ENCODE data around the gene MB.
"Not testable (repeated sequence)": the region's sequence is repeated elsewhere in the genome, so short reads cannot be mapped to it uniquely, and the experiment has no call there.

The MB gene

DNA sequence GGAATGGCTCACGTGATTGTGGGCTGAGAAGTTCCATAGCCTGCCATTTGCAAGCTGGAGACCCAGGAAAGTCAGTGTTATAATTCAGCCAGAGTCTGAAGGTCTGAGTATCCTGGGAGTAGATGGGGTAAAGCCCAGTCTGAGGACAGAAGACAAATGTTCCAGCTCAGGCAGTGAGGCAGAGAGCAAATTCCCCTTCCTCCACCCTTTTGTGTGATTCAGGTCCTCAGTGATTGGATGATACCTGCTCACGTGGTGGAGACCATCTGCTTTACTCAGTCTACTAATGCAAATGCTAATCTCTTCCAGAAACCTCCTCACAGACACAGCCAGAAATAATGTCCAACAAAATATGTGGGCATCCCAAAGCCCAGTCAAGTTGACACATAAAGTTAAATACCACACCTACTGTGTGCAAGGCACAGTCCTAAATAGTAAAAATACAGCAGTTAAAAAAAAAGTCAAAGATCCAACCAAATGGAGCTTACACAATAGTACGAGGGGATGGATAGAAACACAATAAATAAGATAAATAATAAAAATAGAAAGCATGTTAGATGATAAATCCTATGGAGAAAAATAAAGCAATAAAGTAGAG is 17.9 kb upstream of the MB start:
- DNase-seq, result no peak

DNA sequence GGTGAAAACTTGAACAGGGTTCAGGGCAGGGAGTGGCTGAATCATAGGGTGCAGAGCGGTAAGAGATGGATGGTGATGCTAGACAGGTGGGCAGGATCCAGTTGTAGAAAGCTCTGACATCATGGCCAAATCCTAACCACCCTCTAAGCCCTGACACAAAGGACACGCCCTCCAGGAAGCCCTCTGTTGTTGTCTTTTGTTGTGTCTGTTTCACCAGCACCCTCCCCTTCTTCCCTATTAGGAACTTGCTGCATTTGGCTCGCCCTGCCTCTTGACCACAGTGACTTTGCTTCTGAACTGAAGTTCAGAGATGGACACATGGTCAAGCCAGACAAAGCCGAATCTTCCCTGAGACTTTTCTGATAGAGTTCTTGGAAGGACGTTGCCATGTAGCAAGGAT is 16.9 kb upstream of the MB start:
- DNase-seq, result no peak

DNA sequence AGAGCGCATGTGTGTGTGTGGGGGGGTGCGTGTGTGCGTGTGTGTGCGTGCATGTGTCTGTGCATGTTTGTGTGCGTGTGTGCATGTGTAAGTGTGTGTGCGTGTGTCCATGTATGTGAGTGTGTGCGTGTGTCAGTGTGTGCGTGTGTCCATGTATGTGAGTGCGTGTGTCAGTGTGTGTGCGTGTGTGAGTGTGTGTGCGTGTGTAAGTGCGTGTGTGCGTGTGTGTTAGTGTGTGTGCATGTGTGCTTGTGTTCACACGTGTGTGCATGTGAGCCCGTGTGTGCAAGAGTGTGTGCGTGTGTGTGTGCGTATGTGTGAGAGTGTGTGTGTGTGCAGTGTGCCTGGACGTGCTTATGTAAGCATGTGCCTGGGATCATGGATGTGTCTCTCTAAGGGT is 16.4 kb upstream of the MB start:
- DNase-seq, result no peak

DNA sequence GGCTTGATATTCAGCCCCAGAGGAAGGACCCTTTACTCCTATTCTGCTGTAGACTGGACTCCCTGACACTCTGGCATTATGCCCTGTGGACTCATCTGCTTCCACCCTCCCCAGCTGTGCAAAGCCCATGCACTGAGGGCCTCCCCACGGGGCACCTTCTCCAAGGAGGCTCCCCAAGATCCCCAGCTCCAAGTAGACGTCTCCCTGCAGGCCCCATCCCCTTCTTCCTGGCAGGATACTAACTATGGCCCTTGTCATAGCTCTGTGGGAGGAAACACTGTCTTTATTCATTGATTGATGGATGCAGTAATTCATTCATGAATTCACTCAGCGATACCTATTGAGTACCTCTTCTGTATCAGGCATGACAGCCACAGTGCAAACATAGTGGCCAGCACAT is 15.8 kb upstream of the MB start:
- no peak for DNase-seq

DNA sequence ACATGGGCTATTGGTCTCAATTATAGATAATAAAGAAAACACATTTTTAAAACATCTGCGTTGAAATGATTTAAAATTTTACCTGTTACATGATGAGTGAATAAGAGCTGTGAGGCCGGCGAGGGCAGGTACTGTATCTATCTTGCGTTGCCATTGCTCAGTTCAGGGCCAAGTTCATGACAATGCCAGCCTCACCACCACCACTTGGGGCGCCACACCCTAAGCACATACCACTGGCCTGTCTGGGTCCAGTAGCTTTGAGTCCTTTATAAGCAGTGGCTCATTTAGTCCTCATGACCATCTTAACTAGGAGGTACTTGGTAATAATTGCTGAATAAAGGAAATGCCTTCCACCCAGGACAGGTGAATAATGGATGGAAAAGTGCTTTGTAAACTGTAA is 14.5 kb upstream of the MB start:
- peak; percentile 41 for DNase-seq

DNA sequence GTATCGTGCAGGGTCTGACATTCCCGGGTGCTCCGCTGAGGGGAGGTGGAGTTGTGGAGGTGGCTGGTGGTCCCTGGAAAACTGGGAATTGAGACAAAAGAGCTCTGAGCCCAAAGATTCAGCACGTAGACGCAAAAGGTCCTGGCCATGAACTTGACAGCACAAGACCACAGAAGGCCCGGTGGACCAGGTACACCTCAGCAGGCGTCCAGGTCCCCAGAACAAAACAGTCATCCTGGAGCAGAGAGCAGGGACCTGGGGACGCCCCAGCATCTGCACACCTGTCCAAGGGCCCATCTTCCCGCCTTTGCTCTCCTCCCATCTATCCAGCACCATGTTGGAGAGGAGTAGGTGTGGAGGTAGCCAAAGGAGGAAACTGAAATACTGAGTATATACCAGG is 13.8 kb upstream of the MB start:
- no peak for DNase-seq

DNA sequence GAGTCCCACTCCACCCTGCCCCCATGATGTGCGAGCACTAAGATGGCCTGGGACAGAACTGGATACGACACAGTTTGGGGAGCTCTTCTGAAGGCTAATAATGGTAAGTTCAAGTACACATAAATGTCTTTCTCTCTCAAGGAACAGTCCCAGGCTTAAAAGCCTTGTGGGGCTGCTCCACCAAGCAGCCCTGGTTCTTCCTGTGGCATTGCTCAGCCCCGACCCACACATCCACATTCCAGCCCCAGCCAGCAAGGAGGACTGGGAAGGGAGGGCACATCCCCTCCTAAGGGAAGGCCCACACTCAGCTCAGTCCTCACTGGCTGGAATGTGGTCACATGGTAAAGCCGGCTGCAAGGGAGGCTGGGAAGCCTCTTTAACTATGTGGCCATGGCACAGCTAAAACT is 13.3 kb upstream of the MB start:
- no peak for DNase-seq

DNA sequence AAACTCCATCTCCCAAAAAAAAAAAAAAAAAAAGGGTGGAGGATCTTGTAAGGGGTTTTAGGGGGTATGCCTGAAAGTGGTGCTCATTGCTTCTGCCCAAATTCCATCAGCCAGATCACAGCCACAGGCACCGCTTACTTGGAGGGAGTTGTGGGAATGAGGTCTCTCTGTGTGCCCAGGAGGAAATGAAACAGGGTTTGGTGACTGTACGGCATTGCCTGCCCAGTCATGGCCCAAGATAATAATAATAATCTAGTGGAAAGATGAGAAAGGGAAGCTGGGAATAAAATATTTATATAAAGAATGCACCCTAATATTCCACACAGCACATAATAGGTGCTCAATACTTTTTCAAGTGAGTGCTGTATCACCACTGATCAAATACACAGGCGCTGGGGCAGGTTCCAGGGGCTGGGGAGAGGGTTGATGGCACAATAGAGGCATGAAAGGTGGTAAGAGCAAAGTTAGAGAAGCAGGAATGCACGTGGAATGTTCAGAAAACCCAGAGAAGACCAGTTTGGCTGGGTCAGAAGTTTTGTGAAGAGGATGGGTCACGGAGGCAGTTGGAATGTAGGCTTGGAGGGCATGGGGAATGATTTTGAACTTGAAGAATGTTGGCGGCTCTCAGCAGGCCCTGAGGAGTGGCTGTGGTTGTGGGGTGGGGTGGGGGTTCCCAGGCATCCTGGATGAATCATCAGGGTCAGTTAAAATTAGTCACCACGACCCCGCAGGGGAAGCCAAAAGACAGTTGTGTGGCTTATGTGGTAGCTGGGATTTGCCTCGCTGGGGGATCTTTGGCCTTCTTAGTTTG is 12.5 kb upstream of the MB start:
- peak; percentile 29 for DNase-seq

DNA sequence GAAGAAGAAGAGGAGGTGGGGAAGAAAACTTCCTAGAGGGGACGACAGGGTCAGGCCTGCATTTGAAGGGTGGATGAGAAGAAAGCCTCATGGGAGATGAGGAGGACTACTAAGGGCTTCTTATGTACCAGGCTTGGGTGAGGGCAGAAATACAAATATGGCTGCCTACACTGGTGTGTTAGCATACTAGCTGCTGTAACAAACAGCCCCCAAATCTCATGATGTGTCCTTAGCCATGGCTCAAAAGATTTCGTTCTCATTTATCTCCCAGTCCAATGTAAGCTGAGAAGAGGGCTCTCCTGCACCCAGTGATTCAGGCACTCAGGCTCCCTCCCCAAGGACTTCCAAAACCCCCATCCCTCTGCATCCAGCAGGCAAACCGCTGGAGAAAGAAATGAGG is 11.6 kb upstream of the MB start:
- no peak for DNase-seq

DNA sequence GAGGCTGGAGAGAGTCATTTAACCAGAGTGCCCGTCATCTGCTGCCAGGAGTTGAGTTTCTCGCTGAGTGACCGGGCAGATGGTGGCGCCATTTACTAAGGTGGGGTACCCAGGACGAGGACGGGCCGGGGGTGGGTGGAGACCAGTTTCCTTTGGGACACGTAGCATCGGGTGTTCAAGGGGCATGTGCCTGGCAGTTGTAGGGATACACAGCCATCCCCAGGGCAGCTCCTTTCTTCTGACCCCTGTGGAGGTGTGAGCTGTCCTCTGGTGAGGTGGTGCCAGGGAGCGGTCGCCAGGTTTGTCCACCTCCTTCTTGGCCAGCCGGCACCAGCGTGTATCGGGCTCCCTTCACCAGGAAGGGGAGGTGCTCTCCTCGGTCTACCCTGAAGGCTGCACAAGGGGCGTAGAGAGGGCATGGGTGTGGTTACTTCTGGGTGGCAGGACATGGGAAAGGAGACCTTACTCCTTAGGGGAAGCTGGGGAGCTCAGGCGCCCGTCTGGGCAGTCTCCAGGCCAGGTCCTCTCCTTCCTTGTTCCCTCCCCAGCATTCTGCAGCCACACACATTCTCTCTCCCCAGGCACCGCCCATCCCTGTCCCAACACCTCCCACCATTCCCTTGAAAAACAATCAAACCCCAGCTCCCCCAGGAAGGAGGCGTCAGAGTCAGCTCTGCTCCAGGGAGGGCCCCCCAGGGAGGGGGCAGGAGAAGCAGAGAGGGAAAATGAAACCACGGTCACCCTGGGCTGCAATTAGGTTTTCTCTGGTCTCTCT is 10.3 kb upstream of the MB start:
- DNase-seq, result peak; percentile 56

DNA sequence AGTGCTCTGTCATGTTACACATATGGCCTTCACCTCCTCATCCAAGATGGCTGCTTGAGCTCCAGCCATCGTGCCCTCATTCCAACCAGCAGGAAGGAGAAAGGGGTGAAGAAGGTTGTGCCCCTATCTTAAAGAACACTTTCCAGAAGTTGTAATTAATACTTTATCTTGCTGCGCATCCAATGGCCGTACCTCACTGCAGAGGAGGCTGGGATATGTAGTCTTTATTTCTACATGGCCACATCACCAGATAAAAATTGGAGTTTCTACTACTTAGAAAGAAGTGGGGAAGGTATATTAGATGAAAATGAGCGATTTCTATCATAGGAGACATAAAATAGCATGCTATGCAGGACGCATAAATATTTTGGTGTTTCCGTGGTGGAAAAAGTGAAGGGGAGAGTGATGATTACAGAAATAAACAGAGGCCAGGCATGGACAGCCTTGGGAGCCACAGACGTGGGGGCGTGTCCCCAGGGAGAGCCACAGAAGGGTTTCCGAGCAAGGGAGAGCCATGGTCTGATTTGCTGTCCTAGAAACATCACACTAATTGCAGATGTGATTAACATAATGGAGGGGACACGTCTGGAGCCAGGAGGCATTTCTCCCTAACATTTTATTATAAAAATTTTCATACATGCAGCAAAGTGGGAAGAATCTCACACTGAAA is 8.8 kb upstream of the MB start:
- DNase-seq, result no peak

DNA sequence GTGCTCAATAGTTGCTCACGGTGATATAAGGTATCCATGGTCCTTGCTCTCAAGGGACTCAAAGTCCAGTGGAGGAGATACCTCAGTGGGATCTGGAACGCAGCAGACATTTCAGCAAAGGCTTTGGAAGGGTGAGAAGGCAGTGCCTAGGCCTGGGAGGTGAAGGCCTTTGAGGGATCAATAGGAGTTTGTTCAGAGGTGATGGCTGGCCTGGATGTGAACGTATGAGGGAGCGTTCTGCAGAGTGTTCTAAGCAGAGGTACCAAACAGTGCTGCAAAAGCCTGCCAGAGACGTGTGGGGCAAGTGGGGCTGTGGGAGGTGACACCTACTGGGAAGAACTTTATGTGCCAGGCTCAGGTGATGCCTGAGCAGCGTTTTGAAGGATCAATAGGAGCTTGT is 7.4 kb upstream of the MB start:
- no peak for DNase-seq

DNA sequence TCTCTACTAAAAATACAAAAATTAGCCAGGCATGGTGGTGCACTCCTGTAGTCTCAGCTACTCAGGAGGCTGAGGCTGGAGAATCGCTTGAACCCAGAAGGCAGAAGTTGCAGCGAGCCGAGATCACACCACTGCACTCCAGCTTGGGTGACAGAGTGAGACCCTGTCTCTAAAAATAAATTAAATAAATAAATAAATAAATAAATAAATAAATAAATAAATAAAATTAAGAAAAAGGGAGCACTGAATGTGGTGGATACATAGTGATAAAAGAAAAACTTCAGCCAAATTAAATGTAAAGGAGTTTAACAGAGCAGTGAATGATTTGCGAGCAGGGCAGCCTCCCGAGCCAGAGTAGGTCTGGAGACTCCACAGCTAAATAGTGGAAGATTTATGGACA is 6.8 kb upstream of the MB start:
- DNase-seq, result not testable (repeated sequence)

DNA sequence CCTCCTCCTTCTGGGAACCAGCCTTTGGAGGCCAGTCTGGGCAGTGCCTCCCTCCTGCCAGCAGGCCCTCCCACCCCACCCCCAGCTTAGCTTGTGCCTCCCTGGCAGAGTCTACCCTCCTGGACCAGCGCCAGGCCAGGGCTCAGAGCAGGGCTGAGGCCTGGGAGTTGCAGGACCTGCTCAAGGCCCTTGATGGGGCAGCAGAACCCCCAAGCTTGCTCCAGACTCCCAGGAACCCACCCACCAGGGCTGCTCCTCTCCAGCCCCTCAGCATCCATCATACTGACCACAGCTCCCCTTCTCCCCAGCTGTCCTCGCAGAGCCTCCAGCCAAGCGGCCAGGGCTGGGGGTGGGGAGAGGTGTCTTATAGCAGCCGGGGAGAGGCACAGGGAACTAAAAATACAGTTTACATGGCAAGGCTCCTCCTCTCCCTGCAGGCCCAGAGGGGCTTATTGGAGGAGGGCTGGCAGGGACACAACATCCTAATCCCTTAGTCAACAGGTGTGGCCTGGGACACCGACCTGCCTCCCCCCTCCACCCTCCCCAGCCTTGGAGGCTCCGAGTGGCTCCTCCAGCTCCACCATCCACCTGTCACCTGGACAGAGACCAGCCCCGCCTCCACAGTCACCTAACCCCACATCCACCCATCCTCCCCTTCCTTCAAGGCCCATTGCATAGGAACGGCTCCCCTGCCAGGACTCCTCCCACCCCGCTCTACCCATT is 5.2 kb upstream of the MB start:
- DNase-seq, result no peak

DNA sequence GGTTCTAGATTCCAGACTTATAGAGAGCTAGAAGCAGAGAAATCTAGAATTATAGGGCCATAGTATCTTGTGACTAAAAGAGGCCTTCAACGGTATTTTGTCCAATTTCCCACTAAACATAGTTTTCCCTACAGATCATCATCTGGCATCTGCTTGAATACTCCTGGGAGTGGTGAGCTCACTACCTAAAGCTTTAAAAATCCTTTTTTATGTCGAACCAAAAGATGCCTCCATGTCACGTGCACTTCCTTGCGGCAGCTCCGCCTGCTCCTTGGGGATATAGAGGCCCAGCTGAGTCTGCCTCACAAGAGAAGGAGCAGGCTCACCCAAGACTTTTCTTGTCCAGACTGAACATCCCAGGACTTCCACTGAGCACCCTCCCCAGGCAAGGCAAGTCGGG is 4.3 kb upstream of the MB start:
- no peak for DNase-seq

DNA sequence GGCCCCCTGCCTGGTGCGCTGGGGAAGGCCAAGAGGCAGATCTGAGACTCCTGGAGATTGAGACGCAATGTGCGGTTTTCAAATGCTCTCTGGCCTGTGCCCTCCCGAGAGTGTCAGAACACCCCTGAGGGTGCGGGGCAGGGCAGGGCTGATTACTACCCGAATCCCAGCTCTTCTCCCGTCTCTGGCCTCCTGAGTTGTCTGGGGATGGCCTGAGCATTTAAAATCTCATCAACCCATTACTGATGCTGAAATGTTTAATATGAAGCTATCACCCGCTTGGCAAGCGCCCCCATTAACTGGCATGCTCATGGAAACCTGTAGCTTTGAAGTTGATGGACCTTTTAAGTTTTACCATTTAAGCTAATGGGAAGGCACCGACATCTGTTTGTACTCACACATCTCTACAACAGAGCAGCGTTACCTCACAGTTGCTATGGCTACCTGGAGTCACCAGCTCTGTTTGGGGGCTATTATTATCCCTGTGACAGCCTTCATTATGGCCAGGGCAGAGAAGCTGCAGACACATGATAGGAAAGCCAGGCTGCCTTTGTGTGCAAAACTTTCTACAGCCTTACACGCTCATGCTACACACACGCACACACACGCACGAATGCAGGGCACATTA is 3.6 kb upstream of the MB start:
- DNase-seq, result no peak

DNA sequence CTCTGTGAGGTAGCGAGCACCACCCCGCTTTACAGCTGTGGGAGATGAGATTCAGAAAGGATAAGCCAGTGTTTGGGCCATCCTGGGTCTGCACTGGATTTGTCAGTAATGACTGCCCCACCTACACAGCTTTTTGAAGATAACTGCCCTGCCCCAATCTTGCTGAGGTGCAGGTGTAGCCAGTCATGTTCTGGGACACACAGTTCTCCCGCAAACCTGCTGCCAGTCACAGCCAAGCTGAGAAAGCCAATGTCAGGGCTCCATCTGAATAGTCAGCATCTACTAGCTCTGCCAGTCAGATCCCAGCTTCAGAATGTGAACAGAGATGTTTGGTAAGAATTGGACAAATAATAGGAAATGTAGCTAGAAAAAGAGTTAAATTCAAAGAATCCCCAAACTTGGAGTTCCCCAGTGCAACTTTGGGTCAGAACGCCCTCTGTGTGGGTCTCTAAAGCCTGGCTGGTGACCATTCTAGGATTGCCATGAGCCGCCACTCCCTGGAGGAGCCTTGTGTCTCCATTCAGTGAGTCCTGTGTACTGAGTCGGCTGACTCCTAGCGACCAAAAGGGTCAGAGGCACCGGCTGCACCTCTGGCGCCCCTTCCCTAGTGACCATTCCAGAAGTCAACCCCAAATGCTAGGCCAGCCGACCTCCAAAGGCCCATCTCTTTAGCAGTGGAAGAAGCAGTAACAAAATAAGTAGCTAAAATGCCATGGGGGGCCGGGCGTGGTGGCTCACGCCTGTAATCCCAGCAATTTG is 2.4 kb upstream of the MB start:
- DNase-seq, result no peak

DNA sequence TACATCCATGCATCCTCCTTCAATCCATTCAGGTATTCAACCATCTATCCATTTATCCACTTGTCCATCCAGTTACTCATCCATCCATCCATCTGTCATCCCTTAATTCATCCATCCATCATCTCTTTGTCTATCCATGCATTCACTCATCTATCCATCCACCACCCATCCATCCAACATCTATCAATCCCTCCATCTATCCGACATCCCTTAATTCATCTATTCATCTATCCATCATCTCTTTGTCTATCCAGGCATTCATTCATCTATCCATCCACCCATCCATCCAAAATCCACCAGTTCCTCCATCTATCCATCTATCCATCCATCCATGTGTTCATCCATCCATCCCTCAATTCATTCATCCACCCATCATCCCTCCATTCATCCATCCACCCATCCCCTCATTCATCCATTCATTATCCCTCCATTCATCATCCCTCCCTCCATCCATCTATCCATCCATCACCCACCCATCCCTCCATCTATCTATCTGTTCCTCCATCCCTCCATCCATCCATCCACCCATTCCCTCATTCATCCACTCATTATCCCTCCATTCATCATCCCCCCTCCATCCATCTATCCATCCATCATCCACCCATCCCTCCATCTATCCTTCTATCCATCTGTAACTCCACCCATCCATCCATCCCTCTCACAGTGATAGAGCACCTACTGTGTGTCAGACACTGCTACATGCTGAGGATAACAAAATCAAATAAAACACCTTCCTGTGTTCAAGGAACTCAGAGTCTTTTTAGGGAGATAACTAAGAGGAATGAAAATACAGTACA is 1.5 kb upstream of the MB start:
- DNase-seq, result no peak

DNA sequence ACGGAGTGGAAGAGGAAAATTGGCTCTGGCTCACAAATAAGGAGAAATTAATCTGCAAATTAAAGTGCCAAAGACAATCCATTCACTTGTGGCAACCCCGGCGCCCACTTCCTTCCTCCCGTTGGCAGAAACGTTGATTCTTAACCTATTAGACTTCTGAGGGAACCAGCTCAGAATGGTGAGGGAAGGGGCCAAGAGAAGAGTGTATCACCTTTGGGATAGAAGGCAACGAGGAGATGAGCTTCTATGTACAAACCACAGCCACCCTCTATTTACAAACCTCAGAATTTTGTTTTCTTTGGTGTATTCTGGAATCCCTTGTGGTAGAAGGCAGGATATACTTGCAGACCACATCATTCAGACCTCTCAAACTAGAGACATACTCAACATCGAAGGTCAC is 1.1 kb downstream of the MB start:
- DNase-seq, result no peak

DNA sequence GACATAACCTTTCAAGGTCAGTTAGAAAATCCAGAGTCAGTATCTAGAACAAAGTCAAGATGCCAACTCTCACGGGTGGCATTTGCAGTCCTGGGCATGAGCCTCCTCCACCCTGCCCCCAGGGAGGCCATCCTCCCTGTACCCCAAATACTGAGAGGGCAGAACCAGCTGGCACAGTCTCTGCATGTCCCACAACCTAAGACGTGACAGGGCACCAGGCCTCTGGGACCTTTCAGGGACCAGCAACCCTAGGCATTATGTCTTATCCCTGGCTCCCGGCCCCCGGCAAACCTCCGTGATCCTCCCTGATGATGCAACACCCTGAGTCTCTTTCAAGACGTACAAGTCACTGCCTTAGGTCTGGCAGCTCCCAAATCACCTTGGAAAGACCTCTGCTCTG is 2.0 kb downstream of the MB start:
- DNase-seq, result no peak

DNA sequence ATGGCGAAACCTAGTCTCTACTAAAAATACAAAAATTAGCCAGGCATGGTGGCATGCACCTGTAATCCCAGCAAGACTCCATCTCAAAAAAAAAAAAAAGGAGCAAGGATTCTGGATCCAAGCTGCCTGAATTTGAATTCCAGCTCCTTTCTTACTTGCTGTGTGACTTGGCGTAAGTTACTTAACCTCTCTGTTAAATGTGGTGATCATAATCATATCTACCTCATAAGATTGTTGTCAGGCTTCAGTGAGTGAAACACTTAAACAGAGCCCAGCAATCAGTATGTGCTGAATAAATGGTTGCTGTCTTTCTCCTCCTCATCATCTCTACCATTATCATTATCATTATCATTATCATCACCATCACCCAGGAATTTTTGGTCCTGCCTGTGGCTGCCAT is 2.7 kb downstream of the MB start:
- no peak for DNase-seq
